ENCODE results near the gene CYP24A1.

CYP24A1 gene

GRCh38 chr20:54218470-54218869 is 44.7 kb upstream of the CYP24A1 start:
- H3K4me3 ChIP-seq (ENCODE audit: low read depth, low read length), result no peak overlapping the region
- no peak for TF ChIP-seq CTCF (IDR thresholded peaks at IDR 0.05; ENCODE audit: borderline replicate concordance, insufficient read depth, low read depth, low read length)

GRCh38 chr20:54217762-54218161 is 44.0 kb upstream of the CYP24A1 start:
- TF ChIP-seq CTCF (IDR thresholded peaks at IDR 0.05; ENCODE audit: borderline replicate concordance, insufficient read depth, low read depth, low read length), result no peak

GRCh38 chr20:54215157-54215789 is 41.5 kb upstream of the CYP24A1 start:
- TF ChIP-seq CTCF (IDR thresholded peaks at IDR 0.05; ENCODE audit: borderline replicate concordance, insufficient read depth, low read depth, low read length), result no peak
- no peak overlapping the region for H3K4me3 ChIP-seq (ENCODE audit: low read depth, low read length)

More at GRCh38 chr20:54217762-54218161, 44.0 kb upstream of the CYP24A1 start:
- H3K4me3 ChIP-seq (ENCODE audit: low read depth, low read length), result no peak overlapping the region

GRCh38 chr20:54214566-54214965 is 40.8 kb upstream of the CYP24A1 start:
- TF ChIP-seq CTCF (IDR thresholded peaks at IDR 0.05; ENCODE audit: borderline replicate concordance, insufficient read depth, low read depth, low read length), result no peak
- H3K4me3 ChIP-seq (ENCODE audit: low read depth, low read length), result no peak overlapping the region

- H3K4me3 ChIP-seq (ENCODE audit: low read depth, low read length), result no peak overlapping the region
- TF ChIP-seq CTCF (IDR thresholded peaks at IDR 0.05; ENCODE audit: borderline replicate concordance, insufficient read depth, low read depth, low read length), result no peak
Measured at GRCh38 chr20:54212871-54213270, 39.1 kb upstream of the CYP24A1 start.

GRCh38 chr20:54212226-54212625 is 38.4 kb upstream of the CYP24A1 start:
- no peak for TF ChIP-seq CTCF (IDR thresholded peaks at IDR 0.05; ENCODE audit: borderline replicate concordance, insufficient read depth, low read depth, low read length)
- no peak overlapping the region for H3K4me3 ChIP-seq (ENCODE audit: low read depth, low read length)

- H3K4me3 ChIP-seq (ENCODE audit: low read depth, low read length), result no peak overlapping the region
- TF ChIP-seq CTCF (IDR thresholded peaks at IDR 0.05; ENCODE audit: borderline replicate concordance, insufficient read depth, low read depth, low read length), result no peak
Measured at GRCh38 chr20:54209216-54209813, 35.5 kb upstream of the CYP24A1 start.
